Measurements from ENCODE around the gene MAS1L. TPM values are rescaled to one million over a fixed set of nuclear protein-coding genes. Genes with fewer than 3 reads are reported as not detected.

The MAS1L gene
- polyA plus RNA-seq, 1 donor from 2014 or later = not detected

- Histone ChIP-seq H3K27me3 (ENCODE audit: insufficient read depth, low read depth, low read length) (no peaks in the 10 kb centered on the region), H3K79me2 (replicated peaks; ENCODE audit: insufficient read depth, low read length) (no peaks in the 10 kb centered on the region), H3K4me3 (ENCODE audit: low read length) (no peak overlapping the region), H3F3A (ENCODE audit: insufficient read depth, low read length, poor library complexity, severe bottlenecking) (no peaks in the 10 kb centered on the region), H3K9me3 (ENCODE audit: low read length) (no peaks in the 10 kb centered on the region), H2AFZ (ENCODE audit: low read depth, low read length) (no peak overlapping the region), H3K9ac (ENCODE audit: low read length) (no peak overlapping the region), H3K36me3 (ENCODE audit: insufficient read depth, low read length) (no peaks in the 10 kb centered on the region), H3K27ac (ENCODE audit: low read length) (no peak overlapping the region), H3K9me2 (ENCODE audit: insufficient read depth, low read length) (no peaks in the 10 kb centered on the region), H3K4me2 (ENCODE audit: low read length) (no peak overlapping the region), H4K20me1 (ENCODE audit: insufficient read depth) (no peaks in the 10 kb centered on the region)
- no peak for TF ChIP-seq MXI1 (conservative IDR thresholded peaks at IDR 0.05; ENCODE audit: poor library complexity, severe bottlenecking)
- no peak for TF ChIP-seq TAF1 (IDR thresholded peaks at IDR 0.05; ENCODE audit: low read depth)
- no peak for TF ChIP-seq POLR2AphosphoS5 (IDR thresholded peaks at IDR 0.05)
- TF ChIP-seq RAD21 (conservative IDR thresholded peaks at IDR 0.05) = no peak
- no peak for TF ChIP-seq EP300 (conservative IDR thresholded peaks at IDR 0.05; ENCODE audit: poor library complexity, severe bottlenecking)
- TF ChIP-seq SMC3 (conservative IDR thresholded peaks at IDR 0.05; ENCODE audit: poor library complexity) = no peak
- TF ChIP-seq CTCF (IDR thresholded peaks at IDR 0.05; ENCODE audit: poor library complexity, severe bottlenecking) = no peak
- TF ChIP-seq REST (IDR thresholded peaks at IDR 0.05; ENCODE audit: borderline replicate concordance) = no peak
- no peak for TF ChIP-seq EZH2 (IDR thresholded peaks at IDR 0.05; ENCODE audit: borderline replicate concordance, insufficient read depth, low read length, poor library complexity, severe bottlenecking)
Observed at GRCh38 chr6:29507319-29507718, 19.6 kb upstream of the MAS1L start.

GRCh38 chr6:29506446-29507067, 18.8 kb upstream of the MAS1L start:
- no peak for TF ChIP-seq REST (IDR thresholded peaks at IDR 0.05; ENCODE audit: borderline replicate concordance)
- no peak for TF ChIP-seq POLR2AphosphoS5 (IDR thresholded peaks at IDR 0.05)
- TF ChIP-seq MXI1 (conservative IDR thresholded peaks at IDR 0.05; ENCODE audit: poor library complexity, severe bottlenecking) = no peak
- TF ChIP-seq RAD21 (conservative IDR thresholded peaks at IDR 0.05) = no peak
- TF ChIP-seq SMC3 (conservative IDR thresholded peaks at IDR 0.05; ENCODE audit: poor library complexity) = no peak
- no peak for TF ChIP-seq CTCF (IDR thresholded peaks at IDR 0.05; ENCODE audit: poor library complexity, severe bottlenecking)
- TF ChIP-seq TAF1 (IDR thresholded peaks at IDR 0.05; ENCODE audit: low read depth) = no peak
- no peak for TF ChIP-seq EZH2 (IDR thresholded peaks at IDR 0.05; ENCODE audit: borderline replicate concordance, insufficient read depth, low read length, poor library complexity, severe bottlenecking)
- TF ChIP-seq EP300 (conservative IDR thresholded peaks at IDR 0.05; ENCODE audit: poor library complexity, severe bottlenecking) = no peak
- no peak overlapping the region for H3K4me2 ChIP-seq (ENCODE audit: low read length)
- H3K27me3 ChIP-seq (ENCODE audit: insufficient read depth, low read depth, low read length) = no peaks in the 10 kb centered on the region
- no peaks in the 10 kb centered on the region for H3K36me3 ChIP-seq (ENCODE audit: insufficient read depth, low read length)
- H3K79me2 ChIP-seq (replicated peaks; ENCODE audit: insufficient read depth, low read length) = no peaks in the 10 kb centered on the region
- H3K4me3 ChIP-seq (ENCODE audit: low read length) = no peak overlapping the region
- H4K20me1 ChIP-seq (ENCODE audit: insufficient read depth) = no peaks in the 10 kb centered on the region
- no peak overlapping the region for H3K27ac ChIP-seq (ENCODE audit: low read length)
- H3K9me2 ChIP-seq (ENCODE audit: insufficient read depth, low read length) = no peaks in the 10 kb centered on the region
- no peaks in the 10 kb centered on the region for H3K9me3 ChIP-seq (ENCODE audit: low read length)
- no peak overlapping the region for H3K9ac ChIP-seq (ENCODE audit: low read length)
- H3F3A ChIP-seq (ENCODE audit: insufficient read depth, low read length, poor library complexity, severe bottlenecking) = no peaks in the 10 kb centered on the region
- no peak overlapping the region for H2AFZ ChIP-seq (ENCODE audit: low read depth, low read length)

All from neural cell (in vitro differentiated cells).